GM19035 (cell line): ENCODE data around the gene ADAMTS19.

Experiments
- ATAC-seq: cut with Tn5 transposase; IDR thresholded peaks from one replicate; pipeline ENCODE4 v1.9.1; 2021; ENCODE audit not compliant: unreplicated experiment

ADAMTS19 gene

DNA sequence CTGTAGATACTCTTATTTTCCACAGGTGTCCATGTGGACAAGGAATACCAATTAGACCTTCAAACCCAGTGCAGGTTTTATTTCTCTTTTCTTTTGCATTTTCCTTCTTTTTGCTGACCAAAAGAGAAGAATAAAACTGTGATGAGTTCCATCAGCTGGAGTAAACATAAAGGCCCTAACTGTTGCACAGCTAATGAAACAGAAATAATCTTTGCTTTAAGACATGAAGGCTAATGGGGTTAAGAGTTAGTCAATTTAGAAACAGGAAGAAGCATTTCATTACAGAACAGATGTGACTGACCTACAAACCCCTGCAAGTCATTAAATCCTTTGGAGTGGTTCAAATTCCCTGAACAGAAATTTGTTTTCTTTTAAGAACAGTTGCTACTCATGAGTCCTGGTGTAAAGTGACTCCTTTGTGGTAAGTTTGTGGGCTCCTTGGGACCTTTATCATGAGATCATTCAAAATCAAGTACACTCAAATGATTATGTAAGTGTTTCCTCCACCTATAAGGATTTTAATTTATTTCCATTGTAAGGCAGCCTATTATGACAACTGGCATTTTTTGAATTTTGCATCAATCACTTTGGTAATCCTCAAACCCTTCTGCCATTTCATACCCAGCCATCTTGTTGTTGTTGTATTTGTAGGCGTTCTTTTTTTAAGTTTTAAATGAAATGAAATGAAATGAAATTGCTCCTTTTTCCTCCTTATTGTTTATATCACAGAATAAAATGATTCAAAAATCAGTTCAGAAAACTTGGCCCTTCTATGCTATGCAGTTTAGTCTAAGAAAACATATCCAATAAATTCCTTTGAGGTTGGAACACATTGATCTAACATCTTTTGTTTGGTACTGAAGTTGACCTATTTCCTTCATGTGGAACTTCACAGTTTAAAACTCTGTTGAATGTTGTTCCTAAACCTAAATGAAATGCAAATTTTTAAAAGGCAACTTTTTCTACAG lies 289.1 kb downstream of the ADAMTS19 start:
- ATAC-seq, result no peak

DNA sequence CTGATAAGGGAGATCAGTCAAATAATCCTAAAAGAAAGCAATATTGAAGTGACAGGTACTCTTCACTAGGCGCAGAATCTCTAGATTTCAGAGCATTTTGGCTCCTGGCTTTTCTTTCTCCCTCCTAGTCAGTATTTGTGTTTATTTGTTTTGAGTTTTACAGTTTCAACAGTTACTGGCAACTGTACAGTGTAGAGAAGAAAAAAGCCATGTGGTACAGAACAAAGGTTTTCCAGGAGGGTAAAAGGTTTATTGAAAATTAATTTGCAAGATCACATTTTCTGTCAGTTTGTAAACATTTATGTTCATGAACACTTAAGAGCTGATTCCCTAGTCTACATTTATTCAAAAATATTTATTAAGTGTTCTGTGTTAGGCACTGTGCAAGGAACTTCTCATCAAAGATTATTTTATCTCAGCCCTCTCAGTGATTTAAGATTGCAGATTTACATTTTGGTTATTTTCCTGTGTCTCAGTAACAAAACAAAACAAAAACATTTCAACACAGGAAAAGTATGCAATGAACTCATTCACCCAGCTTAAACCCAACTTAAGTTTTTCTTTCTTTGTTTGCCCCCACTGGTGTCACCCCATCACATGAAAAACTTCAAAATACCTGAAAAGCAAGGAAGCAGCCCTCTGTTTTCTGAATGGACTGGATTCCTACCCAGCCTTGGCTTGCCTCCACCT lies 300.7 kb downstream of the ADAMTS19 start:
- ATAC-seq, result no peak

DNA sequence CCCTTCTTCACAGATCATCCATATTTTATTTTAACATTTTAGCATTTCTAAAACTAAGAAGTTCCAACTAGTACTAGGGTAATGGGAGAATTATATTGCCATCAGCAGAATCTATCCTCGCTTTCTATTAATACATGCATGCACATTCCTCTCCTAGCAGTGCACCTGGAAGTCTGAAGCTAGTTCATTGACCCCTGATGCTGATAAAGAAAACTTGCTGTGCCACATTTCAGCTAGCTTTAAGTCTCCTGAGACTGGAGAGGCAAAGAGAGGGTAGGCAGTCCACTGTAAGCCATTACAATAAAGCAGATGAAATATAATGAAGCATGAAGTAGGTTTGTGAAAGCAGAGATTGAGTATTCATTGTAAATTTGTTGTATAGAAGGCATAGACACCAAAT lies 303.6 kb downstream of the ADAMTS19 start:
- ATAC-seq, result no peak

DNA sequence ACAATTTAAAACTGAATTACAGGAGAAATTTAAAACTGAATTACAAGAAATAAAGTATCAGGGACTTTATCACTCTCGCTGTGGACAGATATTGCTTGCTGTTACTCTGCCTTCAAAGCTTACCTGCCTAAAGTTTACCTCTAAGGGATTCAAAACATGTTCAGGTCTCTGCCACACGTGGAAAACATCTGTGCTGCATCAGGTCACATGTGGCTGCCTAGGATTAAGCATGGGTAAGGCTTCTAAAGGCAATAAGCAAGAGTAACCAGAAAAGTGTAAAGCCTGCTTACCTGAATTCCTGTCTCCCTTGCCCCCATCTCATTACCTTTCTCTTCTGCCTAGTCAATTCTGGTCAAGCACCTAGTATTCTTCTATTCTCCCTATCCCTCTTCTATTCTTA lies 306.7 kb downstream of the ADAMTS19 start:
- no peak for ATAC-seq

DNA sequence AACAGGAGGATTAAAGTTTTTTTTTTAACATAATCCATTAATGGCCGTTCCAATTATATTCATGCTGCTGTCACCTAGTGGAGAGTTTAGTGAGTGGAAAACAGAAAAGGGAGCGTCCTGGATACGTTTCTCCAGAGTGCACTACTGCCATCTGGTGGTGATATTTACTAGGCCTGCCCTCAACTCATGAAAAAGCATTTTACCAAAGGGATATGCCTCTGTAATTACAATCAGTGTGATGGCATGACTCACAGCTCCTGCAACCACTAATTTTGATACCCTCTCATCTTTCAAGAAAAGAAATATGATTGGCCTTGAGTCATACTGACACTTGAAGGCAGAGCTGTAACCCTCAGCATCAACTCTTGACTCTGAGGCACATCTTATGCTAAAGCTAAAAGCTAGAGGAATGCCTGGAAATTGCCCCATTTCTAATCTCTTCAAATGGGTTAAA lies 307.9 kb downstream of the ADAMTS19 start:
- ATAC-seq, result peak; percentile 86

DNA sequence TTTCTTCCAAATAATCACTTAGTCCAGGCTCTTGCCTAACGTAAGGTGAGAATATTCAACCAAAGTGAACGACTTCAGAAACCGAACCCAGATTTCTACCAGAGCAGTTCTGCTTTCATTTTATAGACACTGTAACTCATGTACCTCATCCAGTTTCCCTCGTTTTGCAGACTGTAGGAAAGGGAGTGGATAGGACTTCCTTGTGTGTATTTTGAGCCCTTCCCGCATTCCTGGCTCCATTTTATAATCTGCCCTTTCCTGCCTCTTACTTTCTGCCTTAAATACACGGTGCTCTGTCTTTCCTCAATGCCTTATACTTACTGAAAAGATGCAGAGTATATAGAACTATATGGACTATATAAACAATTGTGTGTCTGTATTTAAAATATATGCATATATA lies 308.6 kb downstream of the ADAMTS19 start:
- no peak for ATAC-seq

DNA sequence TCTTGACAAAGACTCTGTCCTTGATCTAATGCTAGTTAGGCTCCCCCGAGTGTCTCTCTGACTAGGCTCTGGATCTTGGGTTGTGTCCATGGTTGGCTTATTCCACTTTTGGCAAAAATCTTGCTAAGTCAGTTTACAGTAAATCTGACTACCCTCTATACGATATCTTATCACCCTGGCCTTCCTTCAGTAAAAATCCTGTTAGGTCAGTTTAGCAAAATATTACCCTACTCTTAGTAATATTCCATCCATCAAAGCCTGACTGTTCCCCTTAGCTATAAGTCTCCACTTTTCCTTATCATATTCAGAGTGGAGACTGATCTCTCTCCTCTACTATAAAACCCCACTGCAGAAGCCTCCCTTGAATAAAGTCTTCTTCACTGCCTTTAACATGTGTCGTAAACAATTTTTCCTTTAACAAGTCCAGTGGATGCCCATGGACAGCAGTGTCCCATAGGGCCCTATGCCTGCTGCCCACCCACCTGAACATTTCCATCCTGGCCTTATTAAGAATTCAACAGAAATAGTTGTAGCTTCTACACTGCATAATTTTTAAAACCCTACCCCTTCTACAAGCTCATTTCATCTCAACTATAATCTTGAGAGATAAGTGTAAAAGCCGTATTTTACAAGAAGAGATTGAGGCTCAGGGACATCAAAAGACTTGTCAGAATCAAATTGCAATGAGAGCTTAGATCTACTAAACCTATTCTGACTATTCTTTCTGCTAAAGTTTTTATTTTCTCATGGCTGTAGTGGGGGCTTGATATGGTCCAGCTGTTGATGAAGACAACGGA lies 310.1 kb downstream of the ADAMTS19 start:
- ATAC-seq, result no peak

DNA sequence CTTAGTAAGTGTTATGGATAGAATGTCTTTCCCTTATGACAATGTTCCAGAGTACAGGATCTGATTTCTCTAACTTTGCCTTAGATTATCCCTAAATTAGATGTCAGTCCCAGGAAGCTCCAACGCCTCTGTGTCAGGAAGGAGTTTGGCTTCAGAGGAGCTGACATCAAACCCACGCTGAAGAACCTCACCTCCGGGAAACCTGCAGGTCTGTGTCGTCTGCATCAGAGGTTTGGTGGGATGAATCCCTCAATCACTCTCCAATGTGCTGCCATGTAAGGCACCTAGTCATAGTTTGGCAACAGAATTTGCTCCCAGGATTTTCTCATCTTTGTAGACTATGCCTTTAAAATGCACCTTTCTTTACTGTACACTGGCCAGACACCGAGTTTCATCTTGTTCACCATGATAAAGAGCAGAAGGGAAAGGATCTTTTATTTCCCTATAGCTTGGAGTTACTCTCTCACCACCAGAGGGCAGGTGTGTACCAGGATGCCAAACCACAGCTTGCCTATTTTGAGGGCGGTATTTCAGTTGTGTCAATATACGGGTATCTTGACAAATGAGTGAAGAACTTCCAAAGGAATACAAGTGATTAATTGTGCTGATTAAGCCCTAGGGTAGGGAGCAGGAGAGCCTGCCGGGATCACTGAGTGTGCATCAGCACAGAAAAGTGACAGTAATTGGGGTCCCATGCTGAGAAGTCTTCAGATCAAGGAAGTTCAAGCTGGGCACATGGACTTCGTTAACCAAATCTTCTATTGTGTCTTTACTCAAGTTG lies 311.1 kb downstream of the ADAMTS19 start:
- peak; percentile 78 for ATAC-seq

DNA sequence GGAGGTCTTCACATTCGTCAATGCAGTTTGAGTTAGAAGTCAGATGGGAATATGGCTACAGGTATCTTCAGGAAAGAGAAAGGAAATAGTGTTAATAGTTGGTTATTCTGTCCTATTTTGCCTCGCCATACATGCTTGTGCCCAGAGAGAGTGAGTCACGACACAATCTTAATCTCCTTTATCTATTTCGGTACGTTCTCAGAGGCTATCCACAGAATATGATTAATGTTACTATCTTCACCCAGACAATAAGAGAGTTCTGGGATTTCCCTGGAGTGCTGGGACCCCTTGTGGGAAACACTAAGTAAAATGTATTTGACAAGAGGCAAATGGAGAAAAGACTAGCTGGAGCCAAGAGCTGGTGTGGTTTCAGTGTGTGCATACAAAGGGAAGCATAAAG lies 313.3 kb downstream of the ADAMTS19 start:
- no peak for ATAC-seq

DNA sequence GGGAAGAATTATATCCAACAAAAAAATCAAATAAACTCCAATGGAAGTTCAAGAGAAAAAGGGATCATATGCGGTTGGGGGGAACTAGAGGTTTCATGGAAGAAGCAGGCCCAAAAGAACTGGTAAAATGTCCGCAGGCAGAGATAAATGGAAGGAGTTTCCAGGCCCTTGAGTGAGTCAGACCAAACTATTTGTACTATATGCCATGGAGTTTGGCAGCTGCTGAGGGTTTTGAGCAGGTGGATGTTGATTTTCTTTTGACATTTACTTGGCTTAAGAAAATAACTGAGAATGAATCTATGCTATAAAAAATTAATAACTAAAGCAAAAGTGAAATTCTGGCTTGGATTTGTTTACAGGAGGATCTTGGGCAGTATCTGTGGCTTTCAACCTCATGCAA lies 321.5 kb downstream of the ADAMTS19 start:
- no peak for ATAC-seq
